Measurements from ENCODE around the gene SUPT5H. TPM values are rescaled to one million over a fixed set of nuclear protein-coding genes. Genes with fewer than 3 reads are reported as not detected.
A peak's percentile ranks its signal among the peaks of the same experiment; 100 is the strongest.

Gene SUPT5H
- total RNA-seq, 1 experiment from 2014 or later = 158 TPM

DNA sequence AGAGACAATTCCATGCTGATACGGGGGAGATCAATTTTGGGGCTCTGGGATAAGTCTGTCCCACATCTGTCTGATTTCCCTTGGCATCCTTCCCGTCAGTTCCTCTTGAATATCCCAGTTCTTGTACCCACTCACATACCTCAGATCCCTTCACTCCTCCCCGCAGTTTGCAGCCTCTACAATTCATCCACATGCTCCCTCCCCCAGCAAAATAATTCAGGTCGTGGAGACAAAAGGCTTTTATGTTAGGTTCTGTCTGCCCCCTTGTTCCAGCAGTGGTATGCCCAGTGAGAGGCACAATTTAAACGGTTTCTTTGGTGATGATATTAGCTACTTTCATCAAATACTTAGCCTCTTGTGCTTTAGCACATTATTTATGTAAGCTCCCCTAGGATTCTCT, 19.2 kb upstream of the SUPT5H start:
- Mint-ChIP-seq H3K4me1 (ENCODE audit: low read depth, unreplicated experiment) (peaks cover 9% of the 10 kb centered on the region), H3K27me3 (ENCODE audit: unreplicated experiment) (no peaks in the 10 kb centered on the region), H3K27ac (ENCODE audit: unreplicated experiment) (peak overlapping the region; percentile 3), H3K9me3 (ENCODE audit: low read depth, unreplicated experiment) (no peaks in the 10 kb centered on the region), H3K36me3 (ENCODE audit: insufficient read depth, unreplicated experiment) (peaks cover 52% of the 10 kb centered on the region), H3K4me3 (ENCODE audit: low read depth, unreplicated experiment) (no peak overlapping the region)
- TF ChIP-seq, protein P1, sequence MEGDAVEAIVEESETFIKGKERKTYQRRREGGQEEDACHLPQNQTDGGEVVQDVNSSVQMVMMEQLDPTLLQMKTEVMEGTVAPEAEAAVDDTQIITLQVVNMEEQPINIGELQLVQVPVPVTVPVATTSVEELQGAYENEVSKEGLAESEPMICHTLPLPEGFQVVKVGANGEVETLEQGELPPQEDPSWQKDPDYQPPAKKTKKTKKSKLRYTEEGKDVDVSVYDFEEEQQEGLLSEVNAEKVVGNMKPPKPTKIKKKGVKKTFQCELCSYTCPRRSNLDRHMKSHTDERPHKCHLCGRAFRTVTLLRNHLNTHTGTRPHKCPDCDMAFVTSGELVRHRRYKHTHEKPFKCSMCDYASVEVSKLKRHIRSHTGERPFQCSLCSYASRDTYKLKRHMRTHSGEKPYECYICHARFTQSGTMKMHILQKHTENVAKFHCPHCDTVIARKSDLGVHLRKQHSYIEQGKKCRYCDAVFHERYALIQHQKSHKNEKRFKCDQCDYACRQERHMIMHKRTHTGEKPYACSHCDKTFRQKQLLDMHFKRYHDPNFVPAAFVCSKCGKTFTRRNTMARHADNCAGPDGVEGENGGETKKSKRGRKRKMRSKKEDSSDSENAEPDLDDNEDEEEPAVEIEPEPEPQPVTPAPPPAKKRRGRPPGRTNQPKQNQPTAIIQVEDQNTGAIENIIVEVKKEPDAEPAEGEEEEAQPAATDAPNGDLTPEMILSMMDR (IDR thresholded peaks at IDR 0.05; ENCODE audit: unreplicated experiment) = no peak
- CTCF ChIA-PET = interaction anchor here (1.8 kb wide), 1 partner anchor 12 kb away, joined by 4 read pairs; no protein-coding TSS in a partner anchor
- intact Hi-C loops (cut with micrococcal nuclease; ENCODE audit: unreplicated experiment) = no loop called here
- no TSS peak for BruUV-seq (replicated peaks)
- DNase-seq = no peak

DNA sequence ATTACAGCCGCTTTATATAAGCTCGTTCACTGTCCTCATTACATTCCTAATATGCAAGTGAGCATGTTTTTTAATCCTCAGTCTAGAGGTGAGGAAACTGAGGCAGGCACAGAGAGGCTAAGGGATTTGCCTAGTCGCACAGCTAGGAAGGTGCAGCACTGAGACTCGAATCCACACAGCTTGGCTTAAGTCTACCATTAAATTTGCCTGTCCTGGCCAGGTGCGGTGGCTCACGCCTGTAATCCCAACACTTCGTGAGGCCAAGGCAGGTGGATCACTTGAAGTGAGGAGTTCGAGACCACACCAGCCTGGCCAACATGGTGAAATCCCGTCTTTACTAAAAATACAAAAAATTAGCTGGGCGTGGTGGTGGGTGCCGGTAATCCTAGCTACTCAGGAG, 17.7 kb upstream of the SUPT5H start:
- Mint-ChIP-seq H3K36me3 (ENCODE audit: insufficient read depth, unreplicated experiment) (peaks cover 59% of the 10 kb centered on the region), H3K9me3 (ENCODE audit: low read depth, unreplicated experiment) (no peaks in the 10 kb centered on the region), H3K4me1 (ENCODE audit: low read depth, unreplicated experiment) (peaks cover 9% of the 10 kb centered on the region), H3K27ac (ENCODE audit: unreplicated experiment) (no peak overlapping the region), H3K27me3 (ENCODE audit: unreplicated experiment) (no peaks in the 10 kb centered on the region), H3K4me3 (ENCODE audit: low read depth, unreplicated experiment) (no peak overlapping the region)
- intact Hi-C loops (cut with micrococcal nuclease; ENCODE audit: unreplicated experiment) = no loop called here
- CTCF ChIA-PET = interaction anchor here (0.7 kb wide), 2 partner anchors 10 to 1162 kb away, joined by 3 to 4 read pairs; no protein-coding TSS in a partner anchor
- BruUV-seq (replicated peaks) = no TSS peak
- TF ChIP-seq, protein P1 (IDR thresholded peaks at IDR 0.05; ENCODE audit: unreplicated experiment) = no peak
- no peak for DNase-seq

DNA sequence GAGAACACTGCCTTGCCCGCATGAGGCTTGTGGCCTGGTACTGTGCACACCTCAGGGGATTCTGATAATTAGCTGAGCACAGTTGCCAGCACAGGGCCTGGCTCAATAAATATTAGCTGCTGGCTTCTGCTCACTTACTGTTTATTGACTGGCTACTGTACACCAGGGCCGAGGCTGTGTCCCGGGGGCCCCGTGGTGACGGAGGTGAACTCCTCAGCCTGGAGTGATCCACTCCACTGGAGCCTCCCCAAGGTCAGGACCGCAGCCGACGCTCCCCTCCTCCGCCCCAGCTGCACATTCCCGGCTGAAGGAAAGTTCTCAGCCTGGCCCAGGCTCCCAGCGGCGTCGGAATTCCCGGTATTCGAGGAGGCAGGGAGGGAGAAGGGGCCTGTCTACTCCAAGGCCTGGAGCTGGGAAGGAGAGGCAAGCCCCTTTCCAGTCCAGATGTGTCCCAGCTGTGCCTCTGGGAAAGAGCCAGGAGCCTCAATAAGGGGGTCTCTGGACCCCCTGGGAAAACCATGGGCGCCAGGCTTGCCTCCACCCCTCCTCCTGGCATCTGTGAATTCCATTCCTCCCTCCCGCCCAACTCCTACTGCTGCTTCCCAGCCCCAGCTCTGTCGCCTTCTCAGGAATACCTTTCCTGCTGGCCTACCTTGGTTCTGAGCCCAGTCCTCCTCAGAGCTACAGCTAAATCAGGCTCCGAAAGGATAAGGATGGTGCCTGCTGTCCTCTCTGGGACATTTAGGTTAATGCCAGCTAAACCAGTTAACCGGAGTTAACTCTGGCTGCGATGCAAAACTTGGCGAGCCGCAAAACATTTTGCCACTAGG, 16.9 kb upstream of the SUPT5H start:
- no TSS peak for BruUV-seq (replicated peaks)

DNA sequence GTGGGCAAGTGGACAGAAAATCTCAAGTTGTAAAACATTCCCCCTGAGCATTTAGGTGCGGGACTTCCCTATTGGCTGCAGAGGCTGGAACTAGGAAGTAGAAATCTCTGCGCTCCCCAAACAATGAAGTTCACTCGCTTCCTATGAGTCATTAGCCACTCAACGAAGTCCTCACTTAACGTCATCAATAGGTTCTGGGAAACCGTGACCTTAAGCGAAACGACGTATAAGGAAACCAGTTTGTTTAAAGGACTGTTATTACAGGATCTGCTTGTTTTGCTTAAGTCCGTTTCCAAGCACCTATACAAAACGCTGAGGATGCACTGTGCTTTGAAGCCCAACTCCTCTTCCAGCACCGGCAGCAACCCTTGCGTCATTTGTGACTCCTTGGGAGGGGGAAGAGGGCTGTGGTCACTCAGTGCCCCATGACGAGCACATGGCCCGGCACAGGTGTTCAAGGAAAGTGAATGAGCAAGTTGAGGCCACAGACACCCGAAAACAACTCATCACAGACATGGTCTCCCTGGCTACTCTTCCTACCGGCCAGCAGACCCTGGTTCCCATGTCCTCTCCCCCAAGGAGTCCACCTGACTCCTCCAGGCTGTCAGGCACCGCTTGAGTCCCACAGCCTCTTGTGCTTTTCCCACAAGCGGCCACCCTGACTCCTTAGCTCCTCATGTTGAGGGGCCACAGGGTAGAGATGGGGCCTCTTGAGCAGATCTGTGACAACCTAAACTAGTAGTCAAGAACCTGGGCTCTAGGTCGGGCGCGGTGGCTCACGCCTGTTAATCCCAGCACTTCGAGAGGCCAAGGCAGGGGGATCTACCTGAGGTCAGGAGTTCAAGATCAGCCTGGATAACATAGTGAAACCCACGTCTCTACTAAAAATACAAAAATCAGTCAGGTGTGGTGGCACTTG, 14.4 kb upstream of the SUPT5H start:
- peak; percentile 87 for DNase-seq
- CTCF ChIA-PET = no interaction called here
- Mint-ChIP-seq H3K27ac (ENCODE audit: unreplicated experiment) (peak overlapping the region; percentile 96), H3K4me3 (ENCODE audit: low read depth, unreplicated experiment) (peak overlapping the region; percentile 43), H3K36me3 (ENCODE audit: insufficient read depth, unreplicated experiment) (peaks cover 79% of the 10 kb centered on the region), H3K4me1 (ENCODE audit: low read depth, unreplicated experiment) (peaks cover 24% of the 10 kb centered on the region), H3K27me3 (ENCODE audit: unreplicated experiment) (no peaks in the 10 kb centered on the region), H3K9me3 (ENCODE audit: low read depth, unreplicated experiment) (no peaks in the 10 kb centered on the region)
- TF ChIP-seq, protein P1 (IDR thresholded peaks at IDR 0.05; ENCODE audit: unreplicated experiment) = no peak
- intact Hi-C loops (cut with micrococcal nuclease; ENCODE audit: unreplicated experiment) = loop anchor here (1.0 to 2.0 kb wide), 2 partner anchors 18 to 40 kb away; partner anchors contain the start of genes MED29, PAF1 and PLEKHG2
- BruUV-seq (replicated peaks) = TSS peak; percentile 84

More for the DNA sequence above, 16.9 kb upstream of the SUPT5H start:
- TF ChIP-seq, protein P1 (IDR thresholded peaks at IDR 0.05; ENCODE audit: unreplicated experiment) = no peak
- no peak for DNase-seq
- intact Hi-C loops (cut with micrococcal nuclease; ENCODE audit: unreplicated experiment) = no loop called here
- CTCF ChIA-PET = interaction anchor here (0.6 kb wide), 1 partner anchor 160 kb away, joined by 3 read pairs; no protein-coding TSS in a partner anchor
- H3K9me3 Mint-ChIP-seq (ENCODE audit: low read depth, unreplicated experiment) = no peaks in the 10 kb centered on the region
- H3K27ac Mint-ChIP-seq (ENCODE audit: unreplicated experiment) = no peak overlapping the region
- no peak overlapping the region for H3K4me3 Mint-ChIP-seq (ENCODE audit: low read depth, unreplicated experiment)
- H3K27me3 Mint-ChIP-seq (ENCODE audit: unreplicated experiment) = no peaks in the 10 kb centered on the region
- H3K36me3 Mint-ChIP-seq (ENCODE audit: insufficient read depth, unreplicated experiment) = peaks cover 64% of the 10 kb centered on the region
- peaks cover 13% of the 10 kb centered on the region for H3K4me1 Mint-ChIP-seq (ENCODE audit: low read depth, unreplicated experiment)
